ENCODE measurements around the gene CSTPP1.

- TF ChIP-seq YY1 (IDR thresholded peaks at IDR 0.05; ENCODE audit: insufficient read depth, insufficient read length) = no peak
- TF ChIP-seq ZNF274 (IDR thresholded peaks at IDR 0.05; ENCODE audit: low read depth, low read length) = no peak
- no peak for TF ChIP-seq SUZ12 (IDR thresholded peaks at IDR 0.05; ENCODE audit: extremely low read depth, insufficient read depth, insufficient read length)
Observed at GRCh38 chr11:47201015-47201414, 264.5 kb downstream of the CSTPP1 start.
